Stimulated activated CD4-positive, alpha-beta T cell treated with anti-CD3 and anti-CD28 coated beads, Interleukin-4, amount 100 ng/mL, for 1 hour (primary cell): ENCODE results near the gene UPF1.

Source experiments
- DNase-seq: peaks from one replicate; pipeline ENCODE4 v3.0.0-alpha.2; 2020

The UPF1 gene

DNA sequence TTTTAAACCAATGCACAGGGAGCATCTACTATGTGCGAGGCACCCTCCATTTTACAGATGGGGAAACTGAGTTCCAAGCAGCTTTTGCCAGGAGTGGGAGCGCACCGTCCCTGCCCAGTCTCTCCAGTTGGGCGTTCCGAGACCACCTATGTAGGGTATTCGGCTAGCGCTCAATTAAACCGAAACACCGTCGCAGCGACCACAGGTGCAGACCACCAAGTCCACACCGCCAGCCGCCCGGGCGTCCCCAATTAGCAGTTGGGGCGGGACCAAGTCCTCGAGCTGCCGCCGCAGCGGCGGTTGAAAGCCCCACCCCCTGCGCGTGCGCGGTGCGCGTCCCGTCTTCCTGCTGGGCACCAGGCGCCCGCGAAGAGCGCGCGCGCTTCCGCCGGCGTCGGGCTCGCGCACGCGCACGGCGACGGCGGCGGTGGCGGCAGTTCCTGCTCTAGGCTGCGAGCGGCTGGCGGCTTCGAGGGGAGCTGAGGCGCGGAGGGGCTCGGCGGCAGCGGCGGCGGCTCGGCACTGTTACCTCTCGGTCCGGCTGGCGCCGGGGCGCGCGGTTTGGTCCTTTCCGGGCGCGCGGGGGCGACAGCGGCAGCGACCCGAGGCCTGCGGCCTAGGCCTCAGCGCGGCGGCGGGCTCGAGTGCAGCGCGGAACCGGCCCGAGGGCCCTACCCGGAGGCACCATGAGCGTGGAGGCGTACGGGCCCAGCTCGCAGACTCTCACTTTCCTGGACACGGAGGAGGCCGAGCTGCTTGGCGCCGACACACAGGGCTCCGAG, at the start of gene UPF1:
Gene UPF1, plus strand, starts transcription at position 436 of the 782 bp plus-strand sequence. Its CDS starts 251 bp downstream, at position 687.
- peak; percentile 99 for DNase-seq

DNA sequence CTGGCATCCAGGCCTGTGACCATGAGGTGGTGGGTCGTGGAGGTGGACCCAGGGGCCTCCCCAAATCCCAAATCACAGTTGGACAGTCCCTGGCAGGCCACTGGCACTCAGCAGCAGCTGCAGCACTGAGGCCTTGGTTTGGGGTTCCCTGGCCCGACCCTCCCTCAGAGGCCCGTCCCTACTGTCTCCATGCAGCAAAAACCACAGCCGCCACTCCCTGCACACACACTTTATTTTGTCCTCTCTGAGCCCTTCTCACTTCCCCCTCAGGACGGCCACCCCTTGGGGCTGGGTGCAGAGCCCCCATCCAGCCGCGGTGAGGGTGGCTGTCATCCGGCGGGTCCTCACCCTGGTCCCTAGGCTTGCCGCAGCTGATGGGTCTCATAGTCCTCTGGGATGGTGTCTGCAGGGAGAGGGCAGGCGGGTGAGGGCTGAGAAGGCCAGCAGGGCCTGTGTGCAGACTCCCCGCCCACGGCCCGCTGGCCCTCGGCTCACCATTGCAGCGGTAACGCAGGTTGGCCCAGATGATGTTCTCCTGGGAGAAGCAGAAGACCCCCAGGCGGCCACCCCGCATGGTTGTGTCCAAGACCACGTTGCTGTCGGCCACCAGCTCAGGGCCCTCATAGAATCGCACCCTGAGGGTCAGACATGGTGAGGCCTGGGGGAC, 49.1 kb upstream of the UPF1 start:
- no peak for DNase-seq

DNA sequence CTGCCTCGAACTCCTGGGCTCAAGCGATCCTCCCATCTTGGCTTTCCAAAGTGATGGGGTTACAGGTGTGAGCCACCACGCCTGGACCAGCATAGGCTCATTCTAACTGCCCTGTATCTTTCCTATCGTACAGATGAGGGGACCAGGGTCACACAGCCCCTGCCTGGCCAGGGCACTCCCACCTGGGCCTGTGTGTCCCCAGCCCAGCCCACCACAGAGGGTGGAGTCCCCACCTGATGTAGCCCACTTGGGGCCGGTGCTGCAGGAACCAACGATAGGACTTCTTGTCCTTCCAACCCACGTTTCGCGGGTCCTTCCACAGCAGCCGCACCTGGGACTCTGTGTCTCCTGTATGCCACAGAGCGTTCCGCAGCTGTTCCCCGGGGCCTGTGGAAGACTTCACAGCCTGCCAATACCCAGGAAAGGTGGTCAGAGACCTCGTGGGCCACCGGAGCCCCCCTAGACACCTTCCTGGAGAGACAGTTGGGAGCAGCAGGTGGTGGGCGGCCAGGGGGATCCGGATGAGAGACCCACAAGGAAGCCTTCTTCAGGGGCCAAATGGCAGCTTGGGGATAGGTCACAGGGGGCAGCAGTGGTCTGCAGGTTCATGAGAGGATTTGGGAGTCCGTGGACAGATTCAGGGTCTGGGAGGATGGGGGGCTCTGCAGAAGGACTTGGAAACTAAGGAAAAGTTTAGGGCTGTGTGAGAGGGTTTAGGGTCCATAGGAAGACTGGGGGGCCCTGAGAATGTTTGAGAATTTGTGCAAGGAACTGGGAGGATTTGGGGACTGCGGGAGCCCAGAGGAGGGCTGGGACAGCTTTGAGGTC, 47.6 kb upstream of the UPF1 start:
- DNase-seq, result no peak

DNA sequence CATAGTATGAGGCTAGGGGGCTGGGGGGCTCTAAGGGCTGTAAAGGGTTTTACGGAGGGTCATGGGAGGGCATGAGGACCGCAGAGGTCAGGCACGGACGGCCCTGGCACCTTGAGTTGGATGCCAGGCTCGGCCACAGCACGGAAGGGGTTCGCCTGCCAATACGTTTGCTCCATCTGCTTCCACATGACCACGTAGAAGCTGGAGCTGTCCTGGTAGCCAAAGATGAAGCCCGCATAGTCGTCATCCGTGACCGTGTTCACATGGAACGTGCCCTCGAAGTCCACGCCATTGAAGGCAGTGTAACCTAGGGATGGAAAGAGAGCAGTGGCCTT, 47.0 kb upstream of the UPF1 start:
- no peak for DNase-seq

DNA sequence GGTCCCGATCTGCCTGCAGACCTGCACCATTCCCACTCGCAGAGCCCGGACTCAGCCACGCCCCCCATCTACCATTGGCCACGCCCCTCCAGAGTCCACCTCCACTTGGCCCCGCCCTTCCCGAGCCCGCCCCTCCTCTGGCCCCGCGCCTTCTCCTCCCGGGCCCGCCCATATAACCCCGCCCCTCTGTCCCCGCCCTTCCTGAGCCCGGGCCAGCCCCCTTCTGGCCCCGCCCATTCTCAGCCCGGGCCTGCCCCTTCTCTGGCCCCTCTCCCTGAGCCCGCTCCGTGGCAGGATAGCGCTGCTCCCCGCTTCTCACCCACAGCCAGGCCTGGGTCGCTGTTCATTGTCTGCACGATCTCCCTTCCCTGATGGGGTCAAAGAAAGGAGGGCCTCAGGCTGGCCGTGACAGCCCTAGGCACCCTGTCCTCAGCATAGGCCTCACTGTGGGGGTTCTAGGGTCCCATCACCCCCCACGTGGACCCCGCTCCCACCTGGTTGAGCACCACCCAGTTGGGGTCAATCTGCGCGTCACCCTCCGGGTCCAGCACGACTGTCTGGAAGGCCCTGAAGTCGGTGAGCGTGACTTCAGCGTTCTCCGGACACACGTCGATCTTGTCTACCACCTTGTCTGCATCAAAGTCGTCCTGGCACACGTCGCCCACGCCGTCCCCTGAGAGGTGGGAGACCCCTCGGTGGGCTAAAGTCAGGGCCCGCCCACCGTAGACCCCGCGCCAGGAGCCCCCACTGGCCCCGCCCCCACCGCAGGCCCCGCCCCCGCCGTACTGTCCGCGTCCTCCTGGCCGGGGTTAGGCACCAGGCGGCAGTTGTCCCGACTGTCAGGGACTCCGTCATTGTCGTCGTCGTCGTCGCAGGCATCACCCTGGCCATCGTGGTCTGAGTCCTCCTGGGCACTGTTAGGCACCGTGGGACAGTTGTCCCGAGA, 46.3 kb upstream of the UPF1 start:
- peak; percentile 73 for DNase-seq

DNA sequence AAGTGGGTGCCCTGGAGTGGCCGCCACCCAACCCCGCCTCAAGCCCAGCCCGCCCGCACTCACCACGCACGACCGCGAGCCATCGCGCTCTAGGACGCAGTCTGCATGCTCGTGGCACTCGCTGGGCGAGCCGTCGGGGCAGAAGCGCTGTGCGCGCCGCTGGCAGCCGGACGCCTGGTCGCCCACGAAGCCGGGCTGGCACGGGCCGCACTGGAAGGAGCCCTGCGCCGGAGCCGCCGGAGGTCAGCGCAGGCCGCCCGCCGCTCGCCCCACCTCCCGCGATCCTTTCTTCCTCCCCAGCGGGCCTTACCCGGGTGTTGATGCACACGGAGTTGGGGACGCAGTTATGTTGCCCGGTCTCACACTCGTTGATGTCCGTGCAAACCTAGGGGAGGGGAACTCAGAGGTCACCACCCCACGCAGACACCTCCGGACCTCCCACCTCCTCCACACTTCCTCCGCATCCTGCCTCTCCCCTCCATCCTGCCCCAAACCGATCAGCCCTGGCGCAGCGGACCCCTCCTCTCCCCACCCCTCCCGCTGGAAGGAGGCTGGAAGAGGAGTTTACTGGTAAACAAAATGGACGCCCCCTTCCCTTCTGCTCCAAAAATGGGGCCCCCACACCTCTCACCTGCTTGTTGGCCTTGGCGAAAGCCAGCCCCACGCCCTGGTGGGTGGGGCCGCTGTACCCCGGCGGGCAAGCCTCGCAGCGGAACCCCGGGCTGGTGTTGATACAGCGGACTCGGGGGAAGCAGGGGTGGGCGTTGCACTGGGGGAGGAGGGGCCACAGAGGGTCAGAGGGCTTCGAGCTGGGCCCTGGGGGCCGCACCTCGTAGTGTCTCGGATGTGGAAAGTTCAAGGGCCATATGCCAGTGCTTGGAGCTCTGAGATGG, 43.0 kb upstream of the UPF1 start:
- no peak for DNase-seq

DNA sequence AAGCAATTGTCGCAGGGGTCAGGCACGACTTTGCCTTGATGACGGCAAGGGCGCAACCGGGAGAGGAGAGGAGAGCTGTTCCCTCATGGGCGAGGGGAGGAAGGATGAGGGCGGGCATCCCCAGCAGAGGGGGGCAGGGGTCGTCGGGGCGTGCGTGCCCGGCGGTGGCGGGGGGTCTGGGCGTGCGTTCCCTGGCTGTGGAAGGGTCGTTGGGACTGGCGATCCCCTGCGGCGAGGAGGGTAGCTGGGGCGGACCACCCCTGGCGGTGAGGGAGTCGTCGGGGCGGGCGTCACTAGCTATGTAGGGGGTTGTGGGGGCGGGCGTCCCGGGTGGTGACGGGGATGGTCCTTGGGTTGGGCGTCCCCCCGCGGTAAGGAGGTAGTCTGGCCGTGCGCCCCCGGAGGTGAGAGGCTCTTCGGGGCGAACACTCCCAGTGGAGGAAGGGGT, 42.3 kb upstream of the UPF1 start:
- no peak for DNase-seq

DNA sequence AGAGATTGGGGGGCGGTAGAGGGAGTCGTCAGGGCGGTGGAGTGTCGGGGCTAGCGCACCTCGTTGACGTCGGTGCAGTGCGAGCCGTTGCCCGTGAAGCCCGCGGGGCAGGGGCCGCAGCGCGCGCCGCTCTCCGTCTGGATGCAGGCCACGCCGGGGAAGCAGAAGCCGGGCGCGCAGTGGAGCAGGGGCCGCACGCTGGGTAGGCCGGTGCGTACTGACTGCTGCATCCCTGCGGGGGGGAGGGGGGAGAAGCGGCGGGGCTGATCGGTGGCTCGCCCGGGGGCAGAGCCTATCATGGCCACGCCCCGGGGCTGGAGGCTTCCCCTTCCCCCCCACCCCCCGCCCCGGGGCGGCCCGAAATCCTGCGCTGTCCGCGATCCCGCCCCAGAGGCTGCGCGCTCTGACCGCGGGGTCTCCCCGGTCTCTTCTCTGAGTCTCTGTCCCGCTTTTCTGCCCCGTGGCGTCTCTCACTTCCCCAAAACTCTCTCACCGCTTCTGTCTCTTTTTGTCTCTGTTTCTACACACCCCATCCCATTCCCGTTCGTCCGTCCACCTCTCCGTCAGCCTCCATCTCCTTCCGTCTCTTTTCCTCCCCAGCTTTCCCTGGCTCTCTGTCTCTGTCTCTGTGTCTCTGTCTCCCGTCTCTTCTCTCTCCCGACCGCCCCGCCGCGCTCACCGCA, 41.7 kb upstream of the UPF1 start:
- peak; percentile 39 for DNase-seq

DNA sequence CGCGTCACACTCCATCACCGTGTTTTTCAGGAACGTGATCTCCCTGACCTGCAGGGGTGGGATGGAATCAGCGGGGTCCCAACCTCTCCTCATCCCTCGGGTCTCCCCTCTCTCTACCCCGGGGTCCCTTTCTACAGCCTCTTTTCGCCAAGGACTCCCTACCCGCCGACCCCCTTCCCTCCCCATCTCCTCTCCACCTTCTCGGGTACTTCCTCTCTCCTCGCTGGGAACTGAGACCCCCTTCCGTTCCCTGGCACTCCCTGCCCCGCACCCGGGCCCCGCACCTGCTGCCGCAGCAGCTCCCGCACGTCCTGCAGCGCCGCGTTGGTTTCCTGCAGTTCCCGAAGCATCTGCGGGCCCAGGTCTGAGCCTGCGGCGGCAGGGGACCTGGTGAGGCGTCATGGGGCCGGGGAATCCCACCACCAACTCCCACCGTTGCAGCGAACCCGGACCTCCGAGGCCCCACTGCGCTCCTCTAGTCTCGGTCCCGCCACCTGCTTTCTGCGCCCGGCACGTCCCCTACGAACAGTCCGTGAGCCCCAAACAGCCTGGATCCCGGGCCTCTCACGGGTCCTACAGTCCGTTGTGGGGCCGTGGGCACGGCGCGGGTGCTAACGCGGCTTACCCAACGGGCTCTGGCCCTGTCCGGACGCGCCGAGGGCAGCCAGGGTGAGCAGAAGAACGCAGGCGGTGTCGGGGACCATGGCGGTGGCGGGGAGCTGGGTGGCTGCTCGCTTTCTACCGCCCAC, 41.0 kb upstream of the UPF1 start, which contains the start of gene COMP:
Gene COMP, minus strand, starts transcription at position 740 of the 749 bp plus-strand sequence. Its CDS starts 36 bp downstream, at position 704.
- DNase-seq, result no peak

DNA sequence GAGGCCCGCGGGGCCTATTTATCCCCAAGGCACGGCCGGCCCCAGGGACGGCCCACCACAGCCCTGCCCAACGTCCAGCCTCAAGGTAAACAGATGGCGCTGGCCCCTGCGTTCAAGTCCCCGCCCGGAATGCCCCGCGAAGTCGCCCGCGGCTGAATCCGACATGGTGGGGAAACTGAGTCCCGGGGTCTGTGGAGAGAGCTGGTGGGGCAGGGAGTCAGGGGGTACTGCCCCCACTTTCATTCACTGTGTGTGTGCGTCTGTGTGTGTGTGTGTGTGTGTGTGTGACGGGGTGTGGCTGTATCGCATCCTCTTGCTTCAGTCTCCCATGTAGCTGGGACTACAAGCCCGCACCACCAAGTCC, 40.5 kb upstream of the UPF1 start:
- no peak for DNase-seq

DNA sequence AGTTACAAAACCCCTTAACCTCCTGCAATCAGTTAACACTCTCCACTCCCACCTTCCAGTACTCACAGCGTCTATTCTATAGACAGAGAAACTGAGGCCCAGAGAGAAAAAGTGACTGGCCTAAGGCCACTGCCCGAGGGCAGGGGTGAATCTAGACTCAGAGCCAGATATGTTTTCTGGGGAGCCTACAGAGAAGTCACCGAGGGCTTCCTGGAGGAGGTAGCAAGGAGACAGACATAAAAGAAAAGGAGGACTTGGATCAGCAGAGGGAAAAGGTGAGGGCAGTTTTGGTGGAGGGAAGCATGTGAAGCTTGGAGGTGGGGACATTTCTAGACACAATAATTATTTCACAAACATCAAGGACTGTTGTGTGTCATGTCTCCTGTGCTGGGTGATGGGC, 39.1 kb upstream of the UPF1 start:
- no peak for DNase-seq

DNA sequence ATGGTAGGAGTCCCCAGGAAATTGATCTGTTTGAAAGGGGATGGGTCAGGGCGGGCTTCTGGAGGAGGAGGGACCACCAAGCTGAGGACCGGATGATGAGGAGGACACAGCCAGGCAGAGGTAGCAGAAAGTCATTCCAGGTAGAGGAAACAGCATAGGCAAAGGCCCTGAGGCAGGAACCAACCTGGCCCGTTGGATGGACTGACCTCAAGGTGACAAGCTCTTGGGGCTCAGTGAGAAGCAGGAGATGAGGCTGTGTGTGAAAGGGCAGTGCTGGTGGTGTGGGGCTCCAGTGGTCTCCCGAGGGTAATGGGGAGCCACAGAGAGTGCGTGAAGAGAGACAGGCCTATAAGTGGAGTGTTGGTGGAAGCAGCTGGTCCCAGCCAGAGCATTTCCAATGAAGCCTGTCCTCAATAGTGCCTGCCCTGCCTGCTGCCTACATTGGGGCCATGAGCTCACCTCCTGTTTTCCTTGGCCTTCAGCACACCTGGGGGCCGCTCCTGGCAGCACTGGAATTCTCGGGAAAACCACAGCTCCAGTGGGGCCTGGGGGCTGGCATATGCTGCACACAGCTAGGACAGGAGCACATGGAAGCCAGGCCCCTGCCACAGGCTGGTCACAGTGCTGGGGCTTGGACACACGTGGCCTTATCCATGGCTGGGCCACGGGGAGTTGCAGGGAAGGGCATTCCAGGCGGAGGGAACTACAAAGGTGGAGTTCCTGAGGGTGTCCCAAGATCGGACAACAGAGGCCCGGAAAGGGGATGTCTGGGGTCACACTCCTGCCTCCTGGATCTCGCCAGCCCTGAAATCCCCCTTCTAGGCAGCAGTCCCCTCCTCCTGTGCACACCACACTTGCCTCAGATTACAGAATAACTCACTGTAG, 38.4 kb upstream of the UPF1 start:
- DNase-seq, result no peak

DNA sequence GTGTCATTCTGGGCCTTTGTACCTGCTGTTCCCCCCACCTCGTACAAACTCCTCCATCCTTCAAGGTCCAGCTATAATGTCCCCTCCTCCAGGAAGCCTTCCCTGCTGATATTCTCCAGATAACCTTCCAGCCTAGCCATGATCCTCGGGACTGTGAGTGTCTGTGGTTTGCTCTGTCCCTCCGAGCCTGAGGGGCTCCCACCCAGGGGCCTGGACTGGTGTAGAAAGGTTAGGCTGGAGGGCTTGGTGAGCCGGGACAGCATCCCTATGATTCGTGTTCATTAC, 37.8 kb upstream of the UPF1 start:
- DNase-seq, result no peak

DNA sequence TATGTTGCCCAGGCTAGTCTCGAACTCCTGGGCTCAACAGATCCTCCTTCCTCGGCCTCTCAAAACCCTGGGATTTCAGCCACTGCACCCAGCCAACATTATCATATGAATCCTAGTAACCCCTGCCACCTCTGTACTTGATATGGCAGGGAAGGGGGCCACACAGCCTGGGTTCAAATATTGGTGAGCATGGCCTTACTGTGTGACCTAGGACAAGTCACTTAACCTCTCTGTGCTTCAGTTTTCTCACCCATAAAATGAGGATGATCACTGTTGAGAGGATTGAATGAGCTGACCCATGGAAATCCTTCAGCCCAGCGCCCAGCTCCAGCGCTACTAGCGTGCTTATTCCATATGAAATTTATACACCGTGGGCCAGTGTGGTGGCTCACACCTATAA, 37.1 kb upstream of the UPF1 start:
- DNase-seq, result no peak

DNA sequence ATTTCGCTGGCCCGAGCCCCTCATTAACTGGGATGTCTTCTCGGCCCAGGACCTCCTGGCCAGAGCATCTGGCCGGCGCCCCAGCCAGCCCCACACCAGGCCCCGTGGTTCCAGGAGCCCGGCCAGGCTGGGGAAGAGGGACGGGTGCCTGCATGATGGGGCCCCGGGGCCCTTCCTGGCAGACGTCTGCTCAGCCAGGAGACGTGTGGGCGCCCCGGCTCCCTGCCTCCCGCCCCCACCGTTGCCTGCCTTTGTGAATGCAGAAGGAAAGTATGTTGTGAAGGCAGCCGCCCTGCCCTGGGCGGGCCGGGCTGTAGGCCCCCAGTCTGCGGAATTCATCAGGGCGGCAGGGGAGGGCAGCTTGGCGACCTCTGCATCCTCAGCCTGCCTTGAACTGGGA, 36.2 kb upstream of the UPF1 start:
- no peak for DNase-seq

DNA sequence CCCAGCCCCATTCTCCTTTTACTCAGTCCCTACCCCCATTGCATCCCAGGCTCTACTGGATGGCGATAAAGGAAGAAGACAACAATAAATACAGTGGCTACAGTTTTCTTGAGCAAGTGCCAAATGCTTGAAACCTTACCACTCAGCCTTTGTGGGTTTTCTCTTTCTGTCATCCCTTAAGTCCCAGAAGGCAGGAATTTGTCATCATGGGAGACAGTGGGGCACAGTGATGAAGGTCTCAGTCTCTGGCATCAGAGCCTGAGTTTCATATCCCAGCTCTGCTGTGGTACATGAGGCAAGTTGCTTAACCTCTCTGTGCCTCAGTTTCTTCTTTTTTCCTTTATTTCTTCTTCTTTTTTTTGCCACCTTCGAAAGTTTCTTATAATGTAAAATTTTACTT, 35.5 kb upstream of the UPF1 start:
- DNase-seq, result no peak

DNA sequence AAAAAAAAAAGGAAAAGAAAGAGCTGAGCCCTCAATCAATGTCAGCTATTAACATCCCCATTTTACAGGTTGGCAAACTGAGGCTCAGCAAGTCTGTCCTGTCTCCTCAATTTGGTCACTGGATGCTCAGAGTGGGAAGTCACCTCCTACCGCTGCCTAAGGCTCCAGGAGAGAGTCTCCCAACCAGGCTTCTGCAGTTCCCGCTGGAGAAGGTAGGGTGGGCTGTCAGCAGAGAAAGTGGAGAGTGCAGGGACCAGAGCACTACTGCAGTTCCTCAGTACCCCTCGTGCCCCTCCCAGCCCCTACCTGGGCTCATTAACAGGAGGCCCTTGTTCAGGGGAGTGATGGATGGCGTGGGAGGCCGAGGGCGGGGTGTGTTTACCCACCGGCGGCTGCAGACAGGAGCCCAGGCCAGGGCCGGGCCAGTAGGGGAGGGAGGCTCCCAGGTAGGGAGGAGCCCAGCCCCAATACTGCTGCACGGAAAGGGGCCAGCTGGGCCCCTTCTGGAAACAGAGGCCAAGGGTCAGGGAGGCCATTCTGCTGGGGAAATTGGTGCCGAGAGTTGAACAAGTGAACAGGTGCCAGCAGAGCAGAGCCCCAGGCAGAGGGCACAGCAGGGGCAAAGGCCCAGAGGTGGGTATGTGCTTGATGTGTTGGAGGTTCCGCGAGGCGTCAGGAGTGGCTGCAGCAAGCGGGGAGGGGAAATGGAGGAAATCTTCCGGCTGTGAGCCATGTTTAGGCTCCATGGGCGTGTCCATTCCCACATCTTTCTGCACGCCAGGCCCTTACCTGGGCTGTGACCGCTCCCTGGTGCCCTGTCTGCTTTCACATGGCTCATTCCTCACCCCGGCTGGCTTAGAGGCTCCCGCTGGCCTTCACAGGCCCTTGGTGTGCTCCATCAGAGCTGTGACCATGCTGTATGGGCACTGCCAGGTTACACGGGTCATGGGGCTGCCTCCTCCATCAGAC, 33.1 kb upstream of the UPF1 start:
- DNase-seq, result no peak

DNA sequence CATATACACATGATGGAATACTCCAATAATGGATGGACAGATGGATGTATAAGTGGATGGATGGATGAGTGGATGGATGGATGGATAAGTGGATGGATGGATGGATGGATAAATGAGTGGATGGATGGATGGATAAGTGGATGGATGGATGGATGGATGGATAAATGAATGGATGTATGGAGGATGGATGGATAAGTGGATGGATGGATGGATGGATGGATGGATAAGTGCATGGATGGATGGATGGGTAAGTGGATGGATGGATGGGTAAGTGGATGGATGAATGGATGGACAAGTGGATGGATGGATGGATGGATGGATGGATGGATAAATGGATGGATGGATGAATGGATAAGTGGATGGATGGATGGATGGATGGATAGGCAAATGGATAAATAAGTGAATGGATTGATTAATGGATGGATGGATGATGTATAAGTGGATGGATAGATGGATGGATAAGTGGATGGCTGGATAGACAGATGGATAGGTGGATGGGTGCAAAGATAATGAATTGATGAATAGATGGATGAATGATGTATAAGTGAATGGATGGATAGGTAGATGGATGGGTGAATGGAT, 32.3 kb upstream of the UPF1 start:
- no peak for DNase-seq
